GM18951 (cell line): ENCODE measurements around the gene SMAD7.

ENCODE experiments used
- POLR2A ChIP-seq: IDR thresholded peaks from 4 replicates; pipeline ENCODE4 v1.6.1; 2011; ENCODE audit warnings: mild to moderate bottlenecking; ENCODE audit not compliant: insufficient read length, insufficient read depth; ENCODE audit errors: extremely low read depth
- in situ Hi-C: fragments of 300-500 bp; cut with MboI; formaldehyde crosslinking; loops from one replicate; pipeline ENCODE4 v1.12.0; 2022; ENCODE audit warnings: low sequenced_read_pairs, mixed read lengths, inconsistent platforms; ENCODE audit not compliant: unreplicated experiment

The SMAD7 gene

DNA sequence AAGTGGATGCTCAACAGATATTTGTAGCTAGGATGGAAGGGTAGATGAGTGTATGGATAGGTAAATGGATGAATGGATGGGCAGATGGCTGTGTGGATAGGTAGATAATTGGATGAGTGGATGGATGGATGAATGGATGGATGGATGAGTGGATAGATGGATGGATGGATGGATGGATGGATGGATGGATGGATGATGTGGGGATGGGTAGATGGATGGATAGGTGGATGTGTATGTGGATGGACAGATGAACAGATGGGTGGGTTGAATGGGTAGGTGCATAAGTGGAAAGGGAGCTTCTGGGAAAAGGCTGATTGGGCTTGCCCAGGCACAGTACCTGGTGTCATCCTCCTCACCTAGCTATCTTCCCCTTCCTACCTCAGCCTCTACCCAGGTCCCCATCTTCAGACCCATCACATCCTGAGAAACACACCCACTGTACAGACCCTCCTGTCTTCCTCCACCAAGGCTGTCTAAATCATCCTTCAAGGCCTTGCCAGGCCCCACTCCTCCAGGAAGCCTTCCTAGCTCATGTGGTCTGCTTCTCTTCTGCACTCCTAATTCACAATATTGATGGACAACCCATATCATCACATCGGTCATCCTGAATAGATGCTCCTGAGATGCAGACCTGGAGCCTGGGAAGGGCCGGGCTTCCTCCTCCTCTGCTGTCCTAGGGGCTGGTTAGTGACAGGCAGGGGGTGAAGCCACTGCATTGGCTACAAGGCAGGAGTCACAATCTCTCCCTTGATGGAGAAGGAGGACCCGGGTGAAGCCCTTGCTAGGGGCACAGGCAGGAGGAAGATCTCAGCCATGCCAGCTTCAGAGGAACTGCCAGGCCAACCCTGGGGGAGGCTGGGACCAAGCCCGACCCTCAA is 49.4 kb downstream of the SMAD7 start:
- TF ChIP-seq POLR2A: no peak
- in situ Hi-C loops: no loop called here

DNA sequence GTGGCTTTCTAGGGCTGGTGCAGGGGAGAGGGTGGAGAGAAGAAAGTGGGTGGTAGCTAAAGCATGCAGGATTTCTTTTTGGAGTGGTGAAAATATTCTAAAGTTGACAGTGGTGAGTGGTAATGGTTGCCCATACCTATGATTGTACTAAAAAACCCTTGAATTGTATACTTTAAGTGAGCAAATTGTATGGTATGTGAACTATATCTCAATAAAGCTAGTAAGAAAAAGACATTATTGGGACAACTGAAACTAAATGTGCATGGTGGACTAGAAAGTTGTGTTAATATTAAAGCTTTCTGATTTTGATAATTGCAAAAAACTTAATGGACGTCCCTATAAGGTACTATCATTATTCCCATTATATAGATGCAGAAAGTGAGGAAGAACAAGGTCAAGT is 50.3 kb downstream of the SMAD7 start:
- in situ Hi-C loops: no loop called here
- no peak for TF ChIP-seq POLR2A

DNA sequence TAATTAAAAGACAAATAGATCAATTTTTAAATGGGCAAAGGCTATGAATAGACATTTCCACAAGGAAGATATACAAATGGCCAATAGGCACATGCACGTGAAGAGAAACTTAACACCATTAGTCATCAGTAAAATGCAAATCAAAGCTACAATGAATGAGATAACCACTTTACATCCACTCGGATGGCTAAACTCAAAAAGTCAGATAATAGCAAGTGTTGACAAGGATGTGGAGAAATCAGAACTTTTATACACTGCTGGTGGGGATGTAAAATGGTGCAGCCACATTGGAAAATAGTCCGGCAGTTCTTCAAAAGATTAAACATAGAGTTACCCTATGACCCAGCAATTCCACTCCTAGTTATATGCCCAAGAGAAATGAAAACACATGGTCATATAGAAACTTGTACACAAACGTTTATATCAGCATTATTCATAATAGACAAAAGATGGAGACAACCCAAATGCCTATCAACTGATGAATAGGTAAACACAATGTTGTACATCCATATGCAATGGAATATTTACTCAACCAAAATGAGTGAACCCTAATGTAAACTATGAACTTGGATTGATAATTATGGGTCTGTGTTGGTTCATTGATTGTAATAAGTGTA is 51.1 kb downstream of the SMAD7 start:
- in situ Hi-C loops: no loop called here
- TF ChIP-seq POLR2A: no peak

DNA sequence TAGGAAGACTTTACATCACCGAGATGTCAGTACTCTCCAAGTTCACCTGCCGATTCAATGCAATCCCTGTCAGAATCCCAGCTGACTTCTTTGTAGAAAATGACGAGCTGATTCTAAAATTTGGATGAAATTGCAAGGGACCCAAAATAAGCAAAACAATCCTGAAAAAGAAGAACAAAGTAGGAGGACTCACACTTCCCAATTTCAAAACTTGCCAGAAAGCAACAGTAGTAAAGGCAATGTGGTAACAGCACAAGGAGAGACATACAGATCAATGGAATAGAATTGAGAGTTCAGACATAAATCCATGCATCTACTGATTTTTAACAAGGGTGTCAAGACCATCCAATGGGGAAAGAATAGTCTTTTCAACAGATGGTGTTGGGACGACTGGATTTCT is 52.2 kb downstream of the SMAD7 start:
- TF ChIP-seq POLR2A: no peak
- in situ Hi-C loops: no loop called here

DNA sequence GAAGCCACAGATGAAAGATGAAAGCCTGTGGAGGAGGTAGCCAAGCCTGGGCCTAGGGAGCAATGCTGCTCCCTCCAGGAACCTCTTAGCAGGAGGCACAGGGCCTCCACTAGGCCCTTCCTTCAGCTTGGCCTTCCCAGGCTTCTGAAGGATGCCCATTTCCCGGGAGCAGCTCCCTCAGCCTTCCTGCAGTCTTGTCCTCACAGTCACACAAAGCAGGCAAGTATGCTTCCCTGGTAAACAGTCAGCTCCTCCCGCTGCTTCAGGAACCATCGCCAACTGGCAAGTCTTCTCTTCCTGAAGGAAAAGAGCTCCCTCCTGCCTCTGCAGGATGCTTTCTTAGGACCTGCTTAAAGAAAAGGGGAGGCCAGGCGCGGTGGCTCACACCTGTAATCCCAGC is 53.2 kb downstream of the SMAD7 start:
- in situ Hi-C loops: no loop called here
- TF ChIP-seq POLR2A: no peak

DNA sequence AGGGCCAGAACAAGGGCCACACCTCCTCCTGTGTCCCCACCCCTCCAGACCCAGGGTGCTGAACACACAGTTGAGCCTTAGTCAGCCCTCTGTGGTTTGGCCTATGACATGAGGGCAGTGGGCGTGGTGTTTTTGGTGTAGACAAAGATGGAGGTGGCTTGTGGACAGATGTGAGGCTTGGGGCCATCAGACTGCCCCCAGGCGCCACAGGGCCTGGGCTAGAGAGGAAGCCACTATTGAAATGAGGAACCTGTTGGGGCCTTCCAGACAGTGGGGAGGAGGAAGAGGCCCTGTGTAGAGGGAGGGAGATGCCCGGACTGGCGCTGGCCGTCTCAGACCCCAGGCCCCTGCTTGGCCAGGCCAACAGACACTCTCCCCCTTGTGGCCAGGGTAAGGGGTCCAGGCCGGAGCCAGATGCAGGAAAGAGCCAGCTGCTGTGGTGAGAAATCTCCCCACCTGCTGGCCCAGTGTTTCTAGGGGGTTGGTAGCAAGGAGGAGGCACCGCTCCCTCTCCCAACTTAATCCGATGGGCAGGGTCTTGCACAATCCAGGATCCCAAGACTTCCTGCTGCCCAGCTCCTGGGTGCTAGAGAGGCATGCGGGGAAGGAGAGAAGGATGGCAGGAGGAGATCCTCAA is 53.8 kb downstream of the SMAD7 start:
- TF ChIP-seq POLR2A: peak; percentile 15
- in situ Hi-C loops: no loop called here

DNA sequence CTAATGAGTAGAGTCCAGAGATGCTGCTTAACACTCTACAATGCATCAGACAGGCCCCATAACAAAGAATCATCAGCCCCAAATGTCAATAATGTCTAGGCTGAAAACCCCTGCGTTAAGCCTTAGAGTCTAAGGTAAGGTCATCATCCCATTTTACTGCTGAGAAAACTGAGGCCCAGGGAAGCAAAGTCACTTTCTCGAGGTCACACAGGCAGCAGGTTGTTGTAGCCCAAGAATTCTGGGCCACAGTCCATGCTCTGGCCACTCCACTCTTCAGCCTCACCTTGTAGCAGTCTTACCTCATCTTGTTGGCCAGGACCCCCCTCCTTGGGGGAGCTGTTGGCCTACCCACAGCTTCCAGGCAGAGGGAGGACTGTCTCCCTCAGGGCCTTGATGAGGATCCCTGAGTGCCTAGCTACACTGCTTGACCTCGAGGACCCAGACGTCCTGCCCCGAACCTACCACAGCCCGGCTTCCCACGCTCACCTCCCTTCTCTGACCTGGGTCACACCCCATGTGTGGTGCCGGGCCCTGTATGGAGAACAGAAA is 54.4 kb downstream of the SMAD7 start:
- in situ Hi-C loops: no loop called here
- TF ChIP-seq POLR2A: no peak

DNA sequence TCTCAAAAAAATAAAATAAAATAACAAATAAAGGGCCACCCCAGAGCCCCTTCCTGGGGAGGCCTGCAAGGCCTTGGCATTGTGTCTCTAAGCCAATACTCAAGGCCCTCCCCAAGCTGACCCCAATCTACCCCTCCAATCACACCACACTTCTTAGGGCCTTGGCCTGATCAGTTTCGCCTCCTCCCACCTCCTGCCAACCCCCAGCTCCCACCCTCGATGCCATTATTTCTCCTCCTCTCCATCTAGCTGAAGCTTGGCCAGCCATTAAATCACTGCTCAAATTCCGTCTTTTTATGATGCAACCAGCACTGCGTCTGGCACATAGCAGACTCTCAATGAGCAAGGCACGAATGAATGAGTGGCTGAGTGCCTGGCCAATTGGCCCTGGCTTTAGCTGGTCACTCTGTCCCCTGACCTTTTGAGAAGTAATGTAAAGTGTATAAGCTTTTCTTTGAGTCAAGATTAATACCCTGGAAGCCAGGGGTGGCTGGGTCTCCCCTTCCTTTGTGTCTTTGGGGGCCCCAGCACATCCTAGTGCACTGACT is 55.9 kb downstream of the SMAD7 start:
- in situ Hi-C loops: no loop called here
- no peak for TF ChIP-seq POLR2A

DNA sequence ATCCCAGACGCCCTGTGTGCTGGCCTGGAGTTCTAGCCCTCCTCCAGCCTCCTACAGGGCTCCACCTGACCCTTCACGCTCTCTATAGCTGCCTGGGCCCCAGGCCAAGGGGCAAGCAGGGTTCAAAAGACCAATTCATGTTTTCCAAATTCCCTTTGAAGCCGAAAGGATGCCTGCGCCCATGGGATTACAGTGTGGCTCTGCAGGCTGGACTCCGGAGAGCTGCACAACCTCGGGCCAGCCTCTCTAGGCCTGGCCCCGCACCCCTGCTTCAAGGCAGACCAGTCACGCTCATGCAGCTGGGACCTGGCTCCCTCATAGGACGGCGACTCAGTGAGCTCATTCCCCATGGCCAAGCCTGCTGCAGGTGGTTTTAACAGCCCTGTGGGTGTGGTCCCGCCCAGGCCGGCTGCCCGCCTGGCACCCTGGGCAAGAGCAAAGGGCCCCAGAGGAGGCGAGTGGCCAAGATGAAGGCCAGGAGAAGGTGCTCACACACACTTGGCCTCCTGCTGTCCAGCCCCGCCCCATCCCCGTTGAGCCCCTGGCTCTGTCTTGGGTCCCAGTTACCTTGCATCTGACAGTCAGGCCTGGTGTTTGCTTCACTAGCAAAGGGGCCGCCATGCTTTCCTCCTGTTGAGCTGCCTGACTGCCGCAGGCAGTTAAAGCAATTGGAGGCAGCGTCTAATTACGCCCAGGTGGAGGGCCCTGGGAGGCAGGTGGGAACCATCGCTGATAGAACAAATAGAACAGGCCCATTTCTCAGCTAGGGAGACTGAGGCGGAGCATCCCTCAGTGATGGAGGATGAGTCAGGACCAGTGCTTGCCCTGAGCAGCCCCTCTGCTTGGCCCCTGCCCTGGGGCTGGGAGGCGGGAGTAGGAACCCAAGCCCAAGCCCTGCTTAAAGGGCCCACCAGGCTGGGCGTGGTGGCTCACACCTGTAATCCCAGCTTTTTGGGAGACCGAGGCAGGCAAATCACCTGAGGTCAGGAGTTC is 56.9 kb downstream of the SMAD7 start:
- no peak for TF ChIP-seq POLR2A
- in situ Hi-C loops: no loop called here

DNA sequence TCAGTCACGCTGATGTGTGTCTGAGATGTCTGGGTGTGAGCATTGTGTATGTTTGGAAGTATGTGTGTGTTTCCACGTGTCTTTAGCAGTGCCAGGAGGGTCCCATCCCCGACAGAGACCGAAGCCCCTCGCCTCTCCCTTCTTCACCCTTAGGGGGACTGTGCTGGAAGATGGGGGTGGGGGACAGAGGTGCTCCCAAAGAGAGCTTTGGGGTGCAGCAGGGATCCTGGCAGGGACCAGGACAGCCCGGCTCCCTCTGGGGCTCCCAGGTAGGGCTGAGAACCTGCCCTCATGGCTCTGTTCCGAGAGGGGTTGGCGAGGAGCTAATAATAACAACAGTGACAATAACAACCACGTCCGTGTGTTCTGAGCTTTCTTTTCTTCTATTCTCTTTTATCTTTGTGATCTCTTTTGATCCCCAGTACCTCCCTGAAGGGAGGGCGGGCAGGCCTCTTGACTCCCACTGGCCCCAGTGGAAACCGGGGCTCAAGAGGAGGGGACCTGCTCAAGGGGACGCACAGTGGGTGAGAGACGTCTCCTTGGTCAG is 57.6 kb downstream of the SMAD7 start:
- in situ Hi-C loops: no loop called here
- no peak for TF ChIP-seq POLR2A

DNA sequence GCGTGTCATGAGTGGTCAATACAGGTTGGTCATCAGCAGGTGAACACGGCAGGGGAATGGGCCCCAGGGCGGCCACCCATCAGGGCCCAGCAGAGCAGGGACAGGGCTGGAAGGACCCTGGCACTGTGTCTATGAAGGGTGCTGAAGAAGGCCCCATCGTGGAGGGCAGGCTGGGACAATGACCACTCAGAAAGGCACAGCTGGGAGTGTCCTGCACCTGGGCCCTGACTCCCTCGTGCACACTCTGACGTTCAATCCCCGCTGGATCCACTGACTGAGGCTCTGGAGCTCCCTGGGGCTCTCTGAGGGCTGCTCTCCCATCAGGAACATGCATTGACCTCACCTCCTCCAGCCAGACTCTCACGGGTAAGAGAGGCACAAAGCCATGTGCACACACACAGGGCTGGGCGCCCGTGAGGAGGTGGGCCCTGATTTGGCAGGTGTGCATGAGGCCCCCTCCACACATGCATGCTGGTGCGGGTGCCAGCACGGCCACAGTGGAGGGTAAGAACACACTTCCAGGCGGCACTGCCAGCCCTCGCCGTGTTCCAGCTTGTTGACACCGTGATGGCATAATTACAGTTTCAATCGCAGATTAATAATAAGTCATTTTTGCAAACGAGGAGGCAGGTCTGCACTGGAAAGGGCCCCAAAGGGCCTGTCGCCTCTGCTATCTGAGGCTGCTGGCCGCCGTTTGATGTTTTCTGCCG is 58.5 kb downstream of the SMAD7 start:
- TF ChIP-seq POLR2A: no peak
- in situ Hi-C loops: no loop called here
